ENCODE measurements around the gene C12orf76. TPM values are rescaled to one million over a fixed set of nuclear protein-coding genes. Genes with fewer than 3 reads are reported as not detected.
A peak's percentile ranks its signal among the peaks of the same experiment; 100 is the strongest.

The C12orf76 gene
- total RNA-seq, 2 experiments from 2014 or later, result 9.7 to 11.0 TPM

GRCh38 chr12:110029290-110029815, 19.0 kb downstream of the C12orf76 start:
- Mint-ChIP-seq H3K4me1 (ENCODE audit: low read depth) (peaks cover 13% of the 10 kb centered on the region), H3K9me3 (no peaks in the 10 kb centered on the region), H3K27me3 (no peaks in the 10 kb centered on the region), H3K36me3 (ENCODE audit: low read depth) (peaks cover 30% of the 10 kb centered on the region), H3K27ac (peak overlapping the region; percentile 32), H3K4me3 (no peak overlapping the region)
- ATAC-seq (no peak), DNase-seq (no peak)
- POLR2A ChIA-PET, result interaction anchor here (0.9 kb wide), 1 partner anchor 9 kb away, joined by 3 read pairs; no protein-coding TSS in a partner anchor
- CTCF ChIA-PET, result interaction anchor here (1.0 kb wide), 1 partner anchor 19 kb away, joined by 3 read pairs; no protein-coding TSS in a partner anchor
- no peak for TF ChIP-seq CTCF (IDR thresholded peaks at IDR 0.05)
- intact Hi-C loops (cut with micrococcal nuclease), result no loop called here

- H3K27ac Mint-ChIP-seq, result no peak overlapping the region
- no peaks in the 10 kb centered on the region for H3K9me3 Mint-ChIP-seq
- CTCF ChIA-PET, result interaction anchor here (1.1 kb wide), 1 partner anchor 73 kb away, joined by 4 read pairs; no protein-coding TSS in a partner anchor
- H3K4me3 Mint-ChIP-seq, result no peak overlapping the region
- peaks cover 27% of the 10 kb centered on the region for H3K36me3 Mint-ChIP-seq (ENCODE audit: low read depth)
- H3K27me3 Mint-ChIP-seq, result no peaks in the 10 kb centered on the region
- intact Hi-C loops (cut with micrococcal nuclease), result no loop called here
- no peak for ATAC-seq
- H3K4me1 Mint-ChIP-seq (ENCODE audit: low read depth), result peaks cover 13% of the 10 kb centered on the region
- TF ChIP-seq CTCF (IDR thresholded peaks at IDR 0.05), result no peak
- POLR2A ChIA-PET, result interaction anchor here (0.9 to 1.1 kb wide), 2 partner anchors 10 to 14 kb away, joined by 3 read pairs; no protein-coding TSS in a partner anchor
- DNase-seq, result no peak
Measured at GRCh38 chr12:110028323-110028722, 20.0 kb downstream of the C12orf76 start.

- no peak for DNase-seq
- CTCF ChIA-PET, result interaction anchor here (1.2 to 1.6 kb wide), 4 partner anchors 10 to 408 kb away, joined by 3 to 5 read pairs (median 4); no protein-coding TSS in a partner anchor
- H3K36me3 Mint-ChIP-seq (ENCODE audit: low read depth), result peaks cover 30% of the 10 kb centered on the region
- H3K4me3 Mint-ChIP-seq, result no peak overlapping the region
- POLR2A ChIA-PET, result interaction anchor here (0.6 to 1.0 kb wide), 4 partner anchors 13 to 119 kb away, joined by 3 to 4 read pairs (median 3); no protein-coding TSS in a partner anchor
- peaks cover 9% of the 10 kb centered on the region for H3K4me1 Mint-ChIP-seq (ENCODE audit: low read depth)
- intact Hi-C loops (cut with micrococcal nuclease), result no loop called here
- no peaks in the 10 kb centered on the region for H3K9me3 Mint-ChIP-seq
- no peak for TF ChIP-seq CTCF (IDR thresholded peaks at IDR 0.05)
- H3K27me3 Mint-ChIP-seq, result no peaks in the 10 kb centered on the region
- no peak for ATAC-seq
- H3K27ac Mint-ChIP-seq, result no peak overlapping the region
Measured at GRCh38 chr12:110024051-110024450, 24.3 kb downstream of the C12orf76 start.

GRCh38 chr12:110023059-110023980, 25.0 kb downstream of the C12orf76 start:
- Mint-ChIP-seq H3K4me1 (ENCODE audit: low read depth) (peaks cover 9% of the 10 kb centered on the region), H3K4me3 (no peak overlapping the region), H3K36me3 (ENCODE audit: low read depth) (peaks cover 31% of the 10 kb centered on the region), H3K9me3 (no peaks in the 10 kb centered on the region), H3K27ac (peak overlapping the region; percentile 35), H3K27me3 (no peaks in the 10 kb centered on the region)
- ChIA-PET POLR2A (interaction anchor here (0.6 to 1.0 kb wide), 3 partner anchors 16 to 133 kb away, joined by 3 read pairs; no protein-coding TSS in a partner anchor), CTCF (interaction anchor here (0.7 to 1.6 kb wide), 4 partner anchors 13 to 19 kb away, joined by 3 to 5 read pairs (median 4); no protein-coding TSS in a partner anchor)
- intact Hi-C loops (cut with micrococcal nuclease), result no loop called here
- no peak for DNase-seq
- no peak for TF ChIP-seq CTCF (IDR thresholded peaks at IDR 0.05)
- ATAC-seq, result no peak
